ENCODE results near the gene RNF14. TPM values are rescaled to one million over a fixed set of nuclear protein-coding genes. Genes with fewer than 3 reads are reported as not detected.

Gene RNF14
- total and polyA plus RNA-seq, 2 donors (not counting 3 experiments of a cell fraction or from before 2014, with no cell fraction given): 23.5 to 55.9 TPM

- Histone ChIP-seq H3K9ac (replicated peaks; ENCODE audit: extremely low read depth, insufficient read depth, low read length) (no peak overlapping the region), H4K20me1 (replicated peaks; ENCODE audit: control insufficient read depth, extremely low read depth, insufficient read depth, low read length) (no peaks in the 10 kb centered on the region), H3K36me3 (ENCODE audit: control insufficient read depth in 2 of 2, extremely low read depth in 1 of 2, insufficient read depth in 2 of 2, low read length in 2 of 2) (no peaks in the 10 kb centered on the region), H3K4me3 (replicated peaks in 1 of 3; ENCODE audit: insufficient read depth in 1 of 3, low read depth in 1 of 3, low read length in 3 of 3) (no peak overlapping the region), H3K27ac (ENCODE audit: insufficient read depth, low read depth, low read length) (no peak overlapping the region), H3K9me3 (replicated peaks; ENCODE audit: control insufficient read depth, insufficient read depth, low read length) (no peaks in the 10 kb centered on the region), H3K4me1 (ENCODE audit: control insufficient read depth, extremely low read depth, insufficient read depth, low read length) (peaks cover 31% of the 10 kb centered on the region), H2AFZ (ENCODE audit: low read depth, low read length) (no peak overlapping the region), H3K4me2 (ENCODE audit: insufficient read depth, low read length) (no peak overlapping the region), H3K27me3 (ENCODE audit: control insufficient read depth in 2 of 2, insufficient read depth in 2 of 2, low read length in 2 of 2) (no peaks in the 10 kb centered on the region), H3K9me1 (replicated peaks; ENCODE audit: control insufficient read depth, extremely low read depth, insufficient read depth, low read length) (no peaks in the 10 kb centered on the region), H3K79me2 (ENCODE audit: control insufficient read depth, insufficient read depth, low read length) (no peaks in the 10 kb centered on the region)
- intact Hi-C loops (cut with micrococcal nuclease): no loop called here
- DNase-seq (ENCODE audit: low read depth, low spot score) (no peak), FAIRE-seq (no peak)
- BruUV-seq (replicated peaks): no TSS peak
- TF ChIP-seq FOS (IDR thresholded peaks at IDR 0.05; ENCODE audit: borderline replicate concordance, insufficient read depth, low read length) (no peak), POLR2AphosphoS5 (IDR thresholded peaks at IDR 0.05; ENCODE audit: insufficient read depth, low read depth, low read length) (no peak), EZH2 (IDR thresholded peaks at IDR 0.05; ENCODE audit: borderline replicate concordance, low read depth, low read length, severe bottlenecking) (no peak), MAX (IDR thresholded peaks at IDR 0.05; ENCODE audit: insufficient read depth, insufficient read length) (no peak), MYC (IDR thresholded peaks at IDR 0.05; ENCODE audit: low read depth, low read length) (no peak), POLR2A (IDR thresholded peaks at IDR 0.05; ENCODE audit: low read depth, low read length) (no peak), JUN (IDR thresholded peaks at IDR 0.05; ENCODE audit: borderline replicate concordance, insufficient read depth, insufficient read length, low read depth) (no peak), GATA2 (IDR thresholded peaks at IDR 0.05; ENCODE audit: insufficient read depth, insufficient read length, low read depth, low read length) (no peak)
- TF ChIP-seq, protein P1, sequence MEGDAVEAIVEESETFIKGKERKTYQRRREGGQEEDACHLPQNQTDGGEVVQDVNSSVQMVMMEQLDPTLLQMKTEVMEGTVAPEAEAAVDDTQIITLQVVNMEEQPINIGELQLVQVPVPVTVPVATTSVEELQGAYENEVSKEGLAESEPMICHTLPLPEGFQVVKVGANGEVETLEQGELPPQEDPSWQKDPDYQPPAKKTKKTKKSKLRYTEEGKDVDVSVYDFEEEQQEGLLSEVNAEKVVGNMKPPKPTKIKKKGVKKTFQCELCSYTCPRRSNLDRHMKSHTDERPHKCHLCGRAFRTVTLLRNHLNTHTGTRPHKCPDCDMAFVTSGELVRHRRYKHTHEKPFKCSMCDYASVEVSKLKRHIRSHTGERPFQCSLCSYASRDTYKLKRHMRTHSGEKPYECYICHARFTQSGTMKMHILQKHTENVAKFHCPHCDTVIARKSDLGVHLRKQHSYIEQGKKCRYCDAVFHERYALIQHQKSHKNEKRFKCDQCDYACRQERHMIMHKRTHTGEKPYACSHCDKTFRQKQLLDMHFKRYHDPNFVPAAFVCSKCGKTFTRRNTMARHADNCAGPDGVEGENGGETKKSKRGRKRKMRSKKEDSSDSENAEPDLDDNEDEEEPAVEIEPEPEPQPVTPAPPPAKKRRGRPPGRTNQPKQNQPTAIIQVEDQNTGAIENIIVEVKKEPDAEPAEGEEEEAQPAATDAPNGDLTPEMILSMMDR (IDR thresholded peaks at IDR 0.05; ENCODE audit: extremely low read depth in 1 of 2, insufficient read depth in 1 of 2, low read depth in 1 of 2, low read length in 2 of 2): no peak
- dilution Hi-C loops (cut with MboI; ENCODE audit: extremely low pct_ligation_motif_present, low sequenced_read_pairs): no loop called here
- POLR2A ChIA-PET: interaction anchor here (0.7 to 1.6 kb wide), 2 partner anchors 38 to 278 kb away, joined by 3 to 4 read pairs; partner anchors contain the start of gene DELE1
- CTCF ChIA-PET: interaction anchor here (1.0 to 9.7 kb wide), 47 partner anchors 8 to 369 kb away, joined by 3 to 303 read pairs (median 8); partner anchors contain the start of genes DELE1, PCDH1 and RNF14
Measured at GRCh38 chr5:141961466-141961865, 7.4 kb upstream of the RNF14 start.

Measured in endothelial cell of umbilical vein (primary cell).